Stimulated activated naive CD4-positive, alpha-beta T cell (primary cell): ENCODE results near the gene ZNF177.

Experiments used
- DNase-seq, 6 experiments: peaks; one replicate each; lab custom pipeline; 2025; lab: John Stamatoyannopoulos, UW

Gene ZNF177

DNA sequence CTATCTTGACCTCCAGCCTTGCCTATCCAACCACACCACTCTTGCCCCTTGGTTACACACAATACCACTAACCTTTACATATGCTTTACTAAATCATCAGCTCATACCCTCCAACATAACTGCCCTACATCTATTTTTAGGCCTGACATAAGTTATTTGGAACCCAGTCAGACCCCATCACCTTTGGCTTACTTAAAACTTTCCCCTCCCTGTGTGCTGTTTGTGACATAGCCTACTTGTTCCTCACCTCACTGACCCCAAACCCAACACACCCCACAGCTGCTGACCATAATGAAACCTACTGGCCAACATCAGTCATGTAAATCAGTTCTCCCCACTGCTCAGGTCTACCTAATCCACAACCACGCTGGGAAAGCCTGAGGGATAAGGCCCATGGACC lies 67.6 kb downstream of the ZNF177 start:
- no peak for DNase-seq

DNA sequence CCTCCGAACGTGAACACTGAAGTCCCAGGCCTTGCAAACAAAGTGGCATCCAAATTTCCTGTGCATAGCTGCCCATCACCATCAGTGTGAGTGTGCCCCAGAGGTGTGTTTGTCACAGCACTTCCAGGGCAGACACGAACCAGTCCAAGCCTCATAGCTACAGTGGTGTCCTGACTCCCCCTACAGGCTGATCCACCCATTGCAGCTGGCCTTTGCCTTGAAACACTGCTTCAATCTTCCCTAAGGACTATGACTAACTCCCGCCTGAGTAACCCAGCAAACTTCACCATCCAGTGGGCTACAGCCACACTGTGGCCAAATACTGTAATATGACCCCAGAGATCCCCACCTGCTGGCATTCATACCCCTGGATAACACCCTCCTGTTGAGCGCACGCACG lies 68.7 kb downstream of the ZNF177 start:
- DNase-seq = peak in 1 of 6 experiments; percentile 31
